GM21723 (cell line): ENCODE results near the gene ADGRV1.
"Not testable (repeated sequence)": the region's sequence is repeated elsewhere in the genome, so short reads cannot be mapped to it uniquely, and the experiment has no call there.

Experiments used
- ATAC-seq: cut with Tn5 transposase; IDR thresholded peaks from one replicate; pipeline ENCODE4 v1.9.1; 2021; ENCODE audit warnings: mild to moderate bottlenecking, moderate library complexity; ENCODE audit not compliant: unreplicated experiment

The ADGRV1 gene

DNA sequence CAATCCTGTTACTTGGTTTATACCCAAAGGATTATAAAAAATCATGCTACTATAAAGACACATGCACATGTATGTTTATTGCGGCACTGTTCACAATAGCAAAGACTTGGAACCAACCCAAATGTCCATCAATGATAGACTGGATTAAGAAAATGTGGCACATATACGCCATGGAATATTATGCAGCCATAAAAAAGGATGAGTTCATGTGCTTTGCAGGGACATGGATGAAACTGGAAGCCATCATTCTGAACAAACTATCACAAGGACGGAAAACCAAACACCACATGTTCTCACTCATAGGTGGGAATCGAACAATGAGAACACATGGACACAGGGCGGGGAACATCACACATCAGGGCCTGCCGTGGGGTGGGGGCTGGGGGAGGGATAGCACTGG lies 34.5 kb downstream of the ADGRV1 start:
- not testable (repeated sequence) for ATAC-seq

DNA sequence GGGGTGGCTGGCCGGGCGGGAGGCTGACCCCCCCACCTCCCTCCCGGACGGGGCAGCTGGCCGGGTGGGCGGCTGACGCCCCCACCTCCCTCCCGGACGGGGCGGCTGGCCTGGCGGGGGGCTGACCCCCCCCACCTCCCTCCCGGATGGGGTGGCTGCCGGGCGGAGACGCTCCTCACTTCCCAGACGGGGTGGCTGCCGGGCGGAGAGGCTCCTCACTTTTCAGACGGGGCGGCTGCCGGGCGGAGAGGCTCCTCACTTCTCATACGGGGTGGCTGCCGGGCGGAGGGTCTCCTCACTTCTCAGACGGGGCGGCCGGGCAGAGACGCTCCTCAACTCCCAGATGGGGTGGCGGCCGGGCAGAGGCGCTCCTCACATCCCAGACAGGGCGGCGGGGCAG lies 37.2 kb downstream of the ADGRV1 start:
- ATAC-seq: not testable (repeated sequence)

DNA sequence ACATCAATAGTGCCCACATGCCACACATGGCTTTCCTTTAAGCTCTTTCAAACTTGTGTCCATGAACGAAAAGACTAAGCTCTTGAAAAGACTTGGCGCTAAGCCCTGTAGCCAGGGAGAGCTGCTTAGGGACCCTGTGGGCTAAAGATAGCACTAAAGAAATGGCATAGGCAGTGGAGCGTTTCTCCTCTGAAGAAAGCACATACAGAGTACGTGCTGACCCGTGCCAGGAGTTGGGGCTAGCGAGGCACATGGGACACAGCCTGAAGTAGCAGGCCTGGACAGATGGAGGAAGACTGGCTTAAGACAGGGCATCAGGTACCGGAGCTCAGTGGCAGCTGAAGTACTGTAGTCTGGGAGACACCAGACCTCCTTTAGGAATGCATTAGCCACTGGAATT lies 39.7 kb downstream of the ADGRV1 start:
- ATAC-seq: no peak

DNA sequence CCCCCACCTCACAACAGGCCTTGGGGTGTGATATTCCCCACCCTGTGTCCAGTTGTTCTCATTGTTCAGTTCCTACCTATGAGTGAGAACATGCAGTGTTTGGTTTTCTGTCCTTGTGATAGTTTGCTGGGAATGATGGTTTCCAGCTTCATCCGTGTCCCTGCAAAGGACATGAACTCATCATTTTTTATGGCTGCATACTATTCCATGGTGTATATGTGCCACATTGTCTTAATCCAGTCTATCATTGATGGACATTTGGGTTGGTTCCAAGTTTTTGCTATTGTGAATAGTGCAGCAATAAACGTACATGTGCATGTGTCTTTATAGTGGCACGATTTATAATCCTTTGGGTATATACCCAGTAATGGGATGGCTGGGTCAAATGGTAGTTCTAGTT lies 41.7 kb downstream of the ADGRV1 start:
- ATAC-seq: not testable (repeated sequence)

DNA sequence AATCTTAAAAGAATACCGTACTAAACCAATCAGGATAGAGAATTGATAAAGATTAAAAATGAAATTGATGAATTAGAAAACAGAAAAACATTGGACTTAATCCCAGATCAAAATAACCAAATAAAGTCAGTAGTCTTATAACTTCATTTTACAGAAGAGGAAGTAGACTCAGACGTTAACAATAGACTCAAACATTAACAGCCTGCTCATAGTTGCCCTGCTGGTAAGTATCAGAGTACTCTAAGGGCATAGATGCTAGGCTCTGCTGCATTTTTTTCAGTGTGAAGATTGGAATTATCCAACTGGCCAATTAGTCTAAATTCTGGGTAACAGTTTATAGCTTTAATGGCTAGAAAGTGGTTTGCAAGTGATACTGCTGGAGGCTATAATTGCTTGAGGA lies 42.9 kb downstream of the ADGRV1 start:
- no peak for ATAC-seq

DNA sequence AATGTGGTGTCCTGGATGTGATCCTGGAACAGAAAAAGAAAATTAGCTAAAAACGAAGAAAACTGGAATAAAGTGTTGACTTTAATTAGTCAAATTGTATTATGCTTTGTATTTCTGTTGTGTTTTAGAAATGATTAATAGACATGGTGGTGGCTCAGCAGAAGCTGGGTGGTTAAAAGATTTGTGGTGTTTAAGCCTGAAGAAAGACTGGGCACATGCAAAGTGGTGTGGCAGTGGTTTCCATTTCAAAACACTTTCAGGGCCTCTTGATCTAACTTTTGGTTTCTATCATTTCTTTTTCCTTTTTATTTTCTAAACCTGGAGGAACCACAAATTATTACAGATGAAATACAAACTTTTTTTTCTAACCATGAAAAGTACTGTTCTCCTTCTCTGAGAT lies 44.1 kb downstream of the ADGRV1 start:
- ATAC-seq: no peak

DNA sequence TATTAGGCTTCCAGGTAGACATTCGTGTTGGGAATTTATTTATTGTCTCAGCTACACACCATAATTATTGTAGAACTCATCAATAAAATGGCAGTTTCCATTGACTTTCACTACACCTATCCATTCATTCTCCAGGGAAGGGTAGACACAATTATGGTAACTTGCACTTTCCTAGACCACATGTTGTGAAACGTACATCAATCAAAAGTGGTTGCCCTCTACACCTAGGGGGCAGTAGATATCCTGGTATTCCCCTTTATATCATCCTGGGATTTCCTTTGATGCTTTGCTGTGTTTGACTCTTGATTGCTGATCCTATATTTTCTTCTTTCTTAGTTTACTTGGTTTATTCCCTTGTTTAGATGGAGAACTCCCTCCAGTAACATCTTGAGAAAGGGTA lies 47.9 kb downstream of the ADGRV1 start:
- no peak for ATAC-seq

DNA sequence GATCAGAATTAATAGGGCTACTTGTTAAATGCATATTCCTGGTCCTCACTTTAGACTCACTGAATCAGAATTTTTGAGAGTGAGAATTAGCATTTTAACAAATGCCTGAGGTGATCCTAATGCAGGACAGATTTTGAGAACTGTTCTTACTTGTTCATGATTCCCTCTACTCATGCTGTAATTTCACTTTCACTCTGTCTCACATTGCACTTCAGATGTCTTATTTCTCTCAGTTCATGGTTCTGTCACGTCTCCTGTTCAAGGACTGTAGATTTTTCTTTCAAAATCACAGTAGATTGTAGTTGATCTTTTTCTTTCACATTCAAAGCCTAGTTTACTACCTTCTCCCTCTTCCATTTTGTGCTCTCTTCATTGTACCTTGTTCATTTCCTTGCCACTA lies 54.3 kb downstream of the ADGRV1 start:
- ATAC-seq: peak; percentile 99

DNA sequence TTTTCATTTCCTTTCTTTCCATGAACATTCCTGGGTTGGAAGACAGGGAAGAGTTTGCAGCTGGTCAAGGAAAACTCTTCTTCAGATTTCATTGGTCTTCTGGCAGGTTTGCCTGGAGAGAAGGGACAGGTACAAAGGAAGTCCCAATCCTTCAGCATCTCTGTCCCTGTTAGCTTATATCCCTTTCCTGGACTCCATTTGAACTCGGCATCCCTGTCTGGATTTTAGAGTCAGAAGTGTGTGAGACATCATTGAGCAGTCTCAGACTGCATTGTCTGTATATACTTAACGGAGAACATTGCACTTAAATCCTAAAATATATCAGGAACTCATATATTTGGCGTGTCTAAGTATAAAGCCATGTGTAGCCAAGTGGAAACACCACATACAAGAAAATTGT lies 54.9 kb downstream of the ADGRV1 start:
- ATAC-seq: no peak

DNA sequence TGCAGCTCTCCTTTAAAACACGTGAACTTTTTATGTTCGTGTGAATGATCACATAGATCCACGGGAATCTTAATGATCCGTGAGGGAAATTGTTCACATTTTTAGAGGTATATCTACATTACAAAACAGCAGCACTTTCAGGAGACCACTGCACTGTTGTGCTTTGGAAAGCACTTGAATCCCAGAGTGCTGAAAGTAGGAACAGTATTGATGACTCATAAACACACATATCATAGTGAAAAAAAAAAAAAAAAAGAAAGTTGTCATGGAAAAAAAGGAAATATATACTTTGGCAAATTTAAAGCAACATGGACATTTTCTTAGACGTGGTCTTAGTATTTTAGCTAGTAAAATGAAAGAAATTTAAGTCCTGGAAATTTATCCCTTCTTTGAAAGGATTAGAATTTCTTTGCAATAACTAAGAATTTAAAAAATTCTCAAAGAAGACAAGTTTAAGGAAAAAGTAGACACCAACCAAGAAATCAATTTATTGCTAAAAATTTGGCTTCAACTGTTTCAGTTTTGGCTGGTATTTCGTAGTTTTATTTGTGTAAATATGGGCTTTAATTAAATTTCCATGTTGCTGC lies 55.4 kb downstream of the ADGRV1 start:
- ATAC-seq: no peak

DNA sequence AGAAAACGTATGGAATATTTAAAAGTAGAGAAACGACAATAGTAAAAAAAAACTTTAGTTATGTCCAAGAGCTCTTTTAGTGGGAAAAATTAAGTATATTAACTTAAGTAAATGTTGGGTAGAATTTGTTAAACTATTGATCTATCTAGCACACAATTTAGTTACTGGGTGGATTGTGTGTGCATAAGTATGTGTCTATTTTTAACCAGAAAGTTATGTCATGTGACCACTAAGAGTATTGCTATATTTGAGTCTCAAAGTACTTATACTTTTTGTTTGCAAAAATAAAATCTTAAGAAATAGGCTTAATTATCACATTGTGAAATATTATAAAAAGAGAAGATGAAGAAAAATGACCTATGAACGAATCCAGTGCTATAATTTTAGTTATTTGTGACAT lies 56.8 kb downstream of the ADGRV1 start:
- no peak for ATAC-seq

DNA sequence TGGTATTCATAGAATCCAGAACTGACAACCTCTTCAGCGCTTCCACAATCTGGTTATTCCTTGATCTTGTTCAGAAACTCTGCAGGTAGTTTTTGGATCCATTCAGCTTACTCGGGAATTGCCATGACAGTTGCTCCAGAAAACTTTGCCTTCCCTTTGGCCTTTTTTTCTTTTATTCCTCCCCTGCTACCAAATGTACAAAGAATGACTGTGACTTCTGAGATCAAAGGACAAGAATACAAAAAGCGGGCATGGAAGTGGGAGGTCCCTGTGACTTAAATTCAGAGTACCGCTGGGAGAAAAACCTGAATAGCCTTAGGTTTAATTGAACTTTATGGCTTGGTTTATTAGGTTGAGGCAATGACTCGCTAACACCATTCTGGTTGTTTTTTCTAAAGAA lies 59.5 kb downstream of the ADGRV1 start:
- ATAC-seq: no peak

DNA sequence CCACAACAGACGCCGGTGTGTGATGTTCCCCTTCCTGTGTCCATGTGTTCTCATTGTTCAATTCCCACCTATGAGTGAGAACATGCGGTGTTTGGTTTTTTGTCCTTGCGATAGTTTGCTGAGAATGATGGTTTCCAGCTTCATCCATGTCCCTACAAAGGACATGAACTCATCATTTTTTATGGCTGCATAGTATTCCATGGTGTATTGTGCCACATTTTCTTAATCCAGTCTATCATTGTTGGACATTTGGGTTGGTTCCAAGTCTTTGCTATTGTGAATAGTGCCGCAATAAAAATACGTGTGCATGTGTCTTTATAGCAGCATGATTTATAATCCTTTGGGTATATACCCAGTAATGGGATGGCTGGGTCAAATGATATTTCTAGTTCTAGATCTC lies 61.2 kb downstream of the ADGRV1 start:
- ATAC-seq: not testable (repeated sequence)

DNA sequence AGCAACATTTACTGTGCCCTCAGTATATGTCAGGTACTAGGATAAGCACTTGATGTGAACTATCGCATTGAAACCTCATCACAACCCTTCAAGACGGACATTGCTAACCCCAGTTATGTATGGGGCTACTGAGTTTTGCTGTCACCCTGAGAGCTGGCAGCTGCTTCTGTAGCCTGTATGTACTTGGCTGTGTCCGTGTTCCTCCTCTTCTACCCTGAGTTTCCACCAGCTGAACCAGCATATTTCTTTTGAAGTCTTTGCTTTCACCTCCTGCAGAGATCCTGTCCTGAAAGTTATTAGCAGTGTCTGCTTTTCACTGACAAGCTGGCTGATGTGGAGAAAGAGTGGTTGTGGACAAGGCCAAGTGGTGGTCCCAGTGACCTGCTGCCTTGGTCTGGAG lies 63.3 kb downstream of the ADGRV1 start:
- no peak for ATAC-seq

DNA sequence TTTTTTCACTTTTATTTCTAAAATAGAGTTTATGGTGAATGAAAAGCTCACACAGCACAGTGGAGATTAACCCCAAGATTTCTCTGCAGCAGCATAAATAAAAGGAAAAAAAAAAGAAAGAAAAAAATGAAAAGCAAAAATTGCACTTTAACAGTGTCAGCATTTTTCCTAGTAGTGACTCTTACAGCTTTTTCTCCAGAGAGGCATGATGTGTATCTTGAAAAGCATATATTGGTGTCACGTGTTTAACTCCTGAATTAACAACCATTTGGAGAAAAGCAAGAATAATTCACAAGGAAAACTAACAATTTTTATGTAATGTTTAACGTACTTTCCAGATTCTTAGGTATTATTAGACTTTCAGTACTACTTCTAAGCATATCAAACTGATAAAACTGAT lies 67.9 kb downstream of the ADGRV1 start:
- no peak for ATAC-seq

DNA sequence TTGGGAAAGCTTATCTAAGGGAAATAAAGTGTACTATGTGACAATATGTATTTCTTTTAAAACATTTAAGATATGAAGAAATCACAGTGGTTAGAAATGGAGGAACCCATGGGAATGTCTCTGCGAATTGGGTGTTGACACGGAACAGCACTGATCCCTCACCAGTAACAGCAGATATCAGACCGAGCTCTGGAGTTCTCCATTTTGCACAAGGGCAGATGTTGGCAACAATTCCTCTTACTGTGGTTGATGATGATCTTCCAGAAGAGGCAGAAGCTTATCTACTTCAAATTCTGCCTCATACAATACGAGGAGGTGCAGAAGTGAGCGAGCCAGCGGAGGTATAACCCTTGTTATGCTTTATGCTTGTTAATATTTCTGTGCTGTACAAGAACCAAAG lies 69.9 kb downstream of the ADGRV1 start:
- no peak for ATAC-seq

DNA sequence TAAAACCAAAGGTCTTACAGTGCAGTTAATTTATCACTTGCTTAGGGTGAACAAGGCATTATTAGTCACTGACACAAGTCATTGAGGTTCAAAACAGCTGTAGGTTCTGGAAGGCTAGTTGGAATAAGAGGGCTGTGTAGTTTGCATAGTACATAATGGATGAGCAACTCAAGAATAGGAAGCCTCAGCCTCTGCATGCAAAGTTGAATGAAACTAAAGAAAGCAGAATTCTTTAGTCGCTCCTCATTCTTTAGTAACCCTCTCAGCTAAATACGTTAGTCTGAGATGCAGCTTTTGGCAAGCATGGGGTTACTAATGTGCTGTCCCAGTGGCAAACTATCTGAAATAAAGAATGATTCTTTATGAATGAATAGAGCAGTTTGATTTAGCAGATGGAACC lies 74.2 kb downstream of the ADGRV1 start:
- ATAC-seq: no peak

DNA sequence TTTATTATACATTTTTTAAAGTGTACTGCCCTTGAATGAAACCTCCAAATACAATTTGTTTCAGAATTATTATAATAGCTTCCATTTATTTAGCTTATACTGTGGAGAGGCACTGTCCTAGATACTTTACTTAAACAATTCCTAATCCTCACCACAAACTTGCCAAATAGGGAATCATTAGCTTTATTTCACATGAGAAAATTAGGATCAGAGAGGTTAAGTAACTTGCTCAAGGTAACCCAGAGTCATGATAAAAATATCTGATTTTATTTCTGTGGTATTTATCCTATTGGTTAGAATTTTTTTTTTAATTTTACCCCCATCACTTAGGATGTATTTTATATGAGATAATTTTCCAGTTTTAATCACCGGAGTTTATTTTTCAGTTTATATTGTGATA lies 78.4 kb downstream of the ADGRV1 start:
- ATAC-seq: no peak

DNA sequence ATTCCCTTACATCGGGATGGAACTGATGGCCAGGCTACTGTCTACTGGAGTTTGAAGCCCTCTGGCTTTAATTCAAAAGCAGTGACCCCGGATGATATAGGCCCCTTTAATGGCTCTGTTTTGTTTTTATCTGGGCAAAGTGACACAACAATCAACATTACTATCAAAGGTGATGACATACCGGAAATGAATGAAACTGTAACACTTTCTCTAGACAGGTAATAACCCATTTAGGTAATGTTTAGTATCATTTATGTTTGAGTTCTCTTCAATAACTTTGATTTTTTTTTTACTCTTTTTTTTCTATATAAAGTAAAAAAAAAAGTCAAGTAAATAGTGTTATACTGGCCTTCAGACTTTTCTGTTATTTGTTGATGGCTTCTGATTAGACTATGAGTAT lies 79.1 kb downstream of the ADGRV1 start:
- no peak for ATAC-seq

DNA sequence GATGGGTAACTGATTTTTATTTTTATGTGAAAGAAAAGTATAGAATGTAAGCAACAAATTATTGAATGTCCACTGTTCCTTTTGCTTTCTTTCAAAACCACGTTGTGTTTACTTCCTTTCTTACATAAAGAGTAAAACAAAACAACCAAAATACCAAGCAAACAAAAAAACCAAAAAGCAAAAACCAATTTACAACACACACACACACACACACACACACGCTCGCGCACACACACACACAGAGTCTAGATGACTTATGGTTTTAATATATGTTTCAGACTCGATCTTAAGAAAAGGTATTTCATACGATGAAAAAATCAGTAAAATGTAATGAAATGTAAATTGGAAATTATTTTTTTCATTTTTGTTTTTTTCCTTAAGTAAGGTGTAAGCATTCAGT lies 80.3 kb downstream of the ADGRV1 start:
- ATAC-seq: no peak

DNA sequence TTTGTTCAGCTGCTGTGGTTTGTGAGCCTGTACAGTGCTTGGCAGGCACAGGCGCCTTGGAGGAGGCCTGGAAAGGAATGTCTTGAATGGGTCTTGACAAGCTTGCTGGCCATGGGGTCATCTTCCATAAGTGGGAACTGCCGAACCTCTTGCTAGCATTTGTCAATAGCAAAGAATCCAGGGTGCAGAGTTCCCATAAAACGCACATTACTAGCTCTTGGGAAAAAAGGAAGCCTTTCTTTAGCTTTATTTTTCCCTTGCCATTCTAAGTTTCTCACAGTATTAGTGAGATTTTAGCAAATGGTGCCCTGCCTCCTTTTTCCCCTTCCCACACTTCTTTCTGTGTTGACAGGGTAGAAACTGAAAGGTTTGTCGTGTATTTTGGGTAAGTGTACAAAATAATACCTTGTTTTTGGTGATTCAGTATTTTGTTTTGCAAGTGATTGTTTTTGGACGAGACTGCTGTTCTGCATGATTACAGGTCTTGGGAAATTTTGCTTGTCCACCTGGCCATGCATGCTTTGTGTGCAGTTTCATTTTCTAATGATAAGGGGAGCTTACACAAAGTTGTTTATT lies 82.0 kb downstream of the ADGRV1 start:
- ATAC-seq: peak; percentile 70

DNA sequence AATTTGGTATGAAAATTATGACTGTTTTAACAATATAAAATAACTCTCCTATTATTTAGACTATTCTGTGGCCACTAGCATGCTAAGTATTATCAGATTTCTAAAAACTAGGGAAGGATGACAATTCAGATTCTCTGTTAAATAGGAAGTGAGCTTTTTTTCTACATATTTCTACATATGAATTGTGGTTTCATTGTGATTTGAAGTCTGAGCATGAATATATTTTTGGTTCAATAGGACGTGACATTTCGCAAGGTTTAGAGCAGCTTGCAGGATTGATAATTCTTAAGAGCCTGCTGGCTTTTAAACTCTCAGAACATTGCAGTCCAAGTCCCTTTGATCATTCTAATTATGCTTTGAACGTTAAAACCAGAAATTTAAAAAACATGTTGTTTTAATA lies 82.9 kb downstream of the ADGRV1 start:
- ATAC-seq: peak; percentile 55

DNA sequence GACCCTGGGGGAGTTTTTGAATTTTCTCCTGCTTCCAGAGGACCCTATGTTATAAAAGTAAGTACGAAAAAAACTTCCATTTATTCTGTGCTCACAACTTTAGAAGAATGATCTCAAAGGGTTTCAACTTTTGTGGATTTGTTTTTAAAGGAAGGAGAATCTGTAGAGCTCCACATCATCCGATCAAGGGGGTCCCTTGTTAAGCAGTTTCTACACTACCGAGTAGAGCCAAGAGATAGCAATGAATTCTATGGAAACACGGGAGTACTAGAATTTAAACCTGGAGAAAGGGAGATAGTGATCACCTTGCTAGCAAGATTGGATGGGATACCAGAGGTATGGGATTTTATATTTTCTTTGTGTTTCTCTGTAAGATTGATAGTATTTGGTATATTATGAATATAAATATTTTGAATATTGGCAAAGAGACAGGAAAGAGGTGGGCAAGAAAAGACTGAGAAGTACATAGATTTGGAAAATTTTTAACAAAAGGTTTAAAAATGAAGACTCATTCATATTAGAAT lies 84.2 kb downstream of the ADGRV1 start:
- no peak for ATAC-seq
